Esophagus muscularis mucosa (tissue), 3 donors: Measurements from ENCODE around the gene C7orf25.

Experiments used
- EP300 ChIP-seq: sonication (generic); formaldehyde crosslinking; IDR thresholded peaks from one replicate; pipeline ENCODE4 v1.6.1; 2017; ENCODE audit warnings: antibody characterized with exemption
- TF ChIP-seq, protein P1 (sequence below), 3 experiments: fragments of 200-600 bp in 2 of 3; fragments of 450-650 bp in 1 of 3; sonication (generic) in 2 of 3; IDR thresholded peaks; one replicate each; pipeline ENCODE4 v1.5.1; 2017 to 2019; ENCODE audit warnings: antibody characterized with exemption in 3 of 3, mild to moderate bottlenecking in 2 of 3, moderate library complexity in 1 of 3

DNA sequence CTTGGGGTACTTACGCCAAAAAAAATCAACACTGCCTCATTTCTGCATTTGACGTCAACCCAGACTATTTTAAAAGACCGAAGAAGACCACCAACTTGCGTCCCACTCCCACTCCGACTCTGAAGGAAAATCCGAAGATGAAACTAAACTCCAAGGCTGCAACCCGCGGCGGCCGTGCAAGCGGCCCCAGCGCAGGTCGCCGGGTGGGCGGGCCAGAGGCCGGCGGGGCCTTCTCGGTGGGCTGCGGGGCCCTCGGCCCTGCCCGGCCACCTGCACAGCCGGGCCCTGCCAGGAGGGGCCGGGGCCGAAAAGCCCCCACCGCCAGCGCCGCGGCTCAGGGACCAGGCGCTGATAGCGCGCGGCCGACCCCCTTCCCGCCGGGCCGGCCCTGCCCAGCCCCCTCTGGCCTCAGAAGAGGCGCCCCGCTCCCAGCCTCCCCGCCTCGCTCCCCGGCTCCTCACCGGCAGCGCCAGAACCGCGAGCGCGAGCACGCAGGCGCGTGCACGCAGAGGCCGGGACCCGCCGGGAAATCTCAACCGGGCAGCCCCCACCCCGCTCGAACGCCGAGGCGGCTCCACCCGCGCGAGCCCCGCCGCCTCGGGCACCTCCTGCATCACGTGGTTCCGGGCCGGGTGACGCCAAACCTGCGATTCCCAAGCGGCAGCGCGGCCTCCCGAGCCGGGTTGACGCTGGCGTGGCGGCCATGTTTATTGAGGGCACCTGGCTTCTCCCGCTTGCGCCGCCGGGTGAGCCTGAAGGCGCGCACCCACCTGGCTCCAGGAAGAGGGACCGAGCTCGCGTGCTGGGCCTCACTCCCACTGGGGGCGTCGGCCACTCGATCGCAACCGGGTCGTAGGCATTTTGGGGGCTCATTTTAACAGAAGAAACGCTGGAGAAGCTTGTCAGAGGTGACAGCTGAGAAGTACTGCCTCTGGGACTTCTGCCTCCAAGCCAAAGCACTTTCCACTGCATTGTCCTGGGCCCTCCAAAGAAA lies at the start of gene C7orf25:
- TF ChIP-seq EP300: no peak
- TF ChIP-seq, protein P1, sequence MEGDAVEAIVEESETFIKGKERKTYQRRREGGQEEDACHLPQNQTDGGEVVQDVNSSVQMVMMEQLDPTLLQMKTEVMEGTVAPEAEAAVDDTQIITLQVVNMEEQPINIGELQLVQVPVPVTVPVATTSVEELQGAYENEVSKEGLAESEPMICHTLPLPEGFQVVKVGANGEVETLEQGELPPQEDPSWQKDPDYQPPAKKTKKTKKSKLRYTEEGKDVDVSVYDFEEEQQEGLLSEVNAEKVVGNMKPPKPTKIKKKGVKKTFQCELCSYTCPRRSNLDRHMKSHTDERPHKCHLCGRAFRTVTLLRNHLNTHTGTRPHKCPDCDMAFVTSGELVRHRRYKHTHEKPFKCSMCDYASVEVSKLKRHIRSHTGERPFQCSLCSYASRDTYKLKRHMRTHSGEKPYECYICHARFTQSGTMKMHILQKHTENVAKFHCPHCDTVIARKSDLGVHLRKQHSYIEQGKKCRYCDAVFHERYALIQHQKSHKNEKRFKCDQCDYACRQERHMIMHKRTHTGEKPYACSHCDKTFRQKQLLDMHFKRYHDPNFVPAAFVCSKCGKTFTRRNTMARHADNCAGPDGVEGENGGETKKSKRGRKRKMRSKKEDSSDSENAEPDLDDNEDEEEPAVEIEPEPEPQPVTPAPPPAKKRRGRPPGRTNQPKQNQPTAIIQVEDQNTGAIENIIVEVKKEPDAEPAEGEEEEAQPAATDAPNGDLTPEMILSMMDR (IDR thresholded peaks at IDR 0.05): peak in 1 of 3 experiments; percentile 7
